ENCODE results near the gene HNRNPC.
"Not testable (repeated sequence)": the region's sequence is repeated elsewhere in the genome, so short reads cannot be mapped to it uniquely, and the experiment has no call there.

The HNRNPC gene

GRCh38 chr14:21269252-21270046 lies at the start of gene HNRNPC:
TSS of gene HNRNPC (minus strand) at chr14:21269442. CDS start at chr14:21234193, 35,249 bp downstream.
- no peaks in the 10 kb centered on the region for H3K9me3 Mint-ChIP-seq
- H3K27ac Mint-ChIP-seq: peak within 1 kb of the TSS; percentile 99
- H3K4me3 Mint-ChIP-seq: peak within 1 kb of the TSS; percentile 99
- no peaks in the 10 kb centered on the region for H3K27me3 Mint-ChIP-seq
- H3K36me3 Mint-ChIP-seq: peaks cover 40% of the 10 kb centered on the region
- H3K4me1 Mint-ChIP-seq: peaks cover 39% of the 10 kb centered on the region
- peak; percentile 98 for ATAC-seq

- Mint-ChIP-seq H3K36me3 (no peaks in the 10 kb centered on the region), H3K27me3 (peaks cover 9% of the 10 kb centered on the region), H3K4me3 (no peak overlapping the region), H3K9me3 (no peaks in the 10 kb centered on the region), H3K4me1 (peaks cover 32% of the 10 kb centered on the region), H3K27ac (peak overlapping the region; percentile 68)
- ATAC-seq: peak; percentile 93
Observed at GRCh38 chr14:21317398-21317797, 48.2 kb upstream of the HNRNPC start.

DNA sequence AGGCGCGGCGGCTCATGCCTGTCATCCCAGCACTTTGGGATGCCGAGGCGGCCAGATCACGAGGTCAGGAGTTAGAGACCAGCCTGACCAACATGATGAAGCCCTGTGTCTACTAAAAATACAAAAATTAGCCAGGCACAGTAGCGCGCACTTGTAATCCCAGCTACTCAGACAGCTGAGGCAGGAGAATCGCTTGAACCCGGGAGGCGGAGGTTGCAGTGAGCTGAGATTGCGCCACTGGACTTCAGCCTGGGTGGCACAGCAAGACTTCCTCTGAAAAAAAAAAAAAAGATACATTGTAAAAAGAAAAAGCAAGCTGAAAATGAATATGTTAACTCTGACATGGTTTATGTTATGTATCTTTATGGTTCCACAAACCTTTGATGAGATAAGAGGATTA lies 44.3 kb upstream of the HNRNPC start:
- no peak for ATAC-seq
- H3K9me3 Mint-ChIP-seq: no peaks in the 10 kb centered on the region
- H3K36me3 Mint-ChIP-seq: no peaks in the 10 kb centered on the region
- no peak overlapping the region for H3K4me3 Mint-ChIP-seq
- peaks cover 31% of the 10 kb centered on the region for H3K4me1 Mint-ChIP-seq
- H3K27ac Mint-ChIP-seq: no peak overlapping the region
- H3K27me3 Mint-ChIP-seq: peaks cover 9% of the 10 kb centered on the region

DNA sequence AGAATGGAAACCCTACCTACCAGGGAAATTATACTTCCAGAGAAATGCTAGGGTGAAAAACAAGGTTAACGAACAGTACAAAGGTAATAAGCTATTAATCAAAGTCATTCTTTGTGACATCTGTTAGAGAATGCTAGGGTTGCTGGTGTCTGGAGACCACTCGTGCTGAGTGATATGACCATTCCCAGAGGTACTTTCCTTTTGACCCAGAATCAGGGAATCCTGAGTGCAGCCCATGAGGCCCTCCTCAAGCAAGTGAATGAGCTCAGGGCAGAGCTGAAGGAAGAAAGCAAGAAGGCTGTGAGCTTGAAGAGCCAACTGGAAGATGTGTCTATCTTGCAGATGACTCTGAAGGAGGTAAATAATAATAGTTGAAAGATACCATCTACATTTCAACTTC lies 42.4 kb upstream of the HNRNPC start:
- Mint-ChIP-seq H3K27me3 (peaks cover 9% of the 10 kb centered on the region), H3K9me3 (no peaks in the 10 kb centered on the region), H3K27ac (no peak overlapping the region), H3K4me1 (peaks cover 35% of the 10 kb centered on the region), H3K36me3 (no peaks in the 10 kb centered on the region), H3K4me3 (no peak overlapping the region)
- ATAC-seq: no peak

DNA sequence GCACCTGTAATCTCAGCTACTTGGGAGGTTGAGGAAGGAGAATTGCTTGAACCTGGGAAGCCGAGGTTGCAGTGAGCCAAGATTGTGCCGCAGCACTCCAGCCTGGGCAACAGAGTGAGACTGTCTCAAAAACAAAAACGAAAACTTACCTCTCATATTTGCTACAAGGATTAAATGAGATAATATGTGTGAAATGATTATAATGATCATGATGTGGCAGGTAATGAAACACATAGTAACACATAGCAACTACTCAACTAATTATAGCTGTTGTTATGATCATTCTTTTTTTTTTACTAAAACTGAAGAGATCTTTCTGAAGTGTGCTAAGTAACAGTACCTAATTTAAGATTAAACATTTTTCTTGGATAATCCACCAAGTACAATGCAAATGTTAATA lies 40.7 kb upstream of the HNRNPC start:
- Mint-ChIP-seq H3K9me3 (no peaks in the 10 kb centered on the region), H3K27ac (no peak overlapping the region), H3K4me1 (peaks cover 35% of the 10 kb centered on the region), H3K36me3 (no peaks in the 10 kb centered on the region), H3K4me3 (no peak overlapping the region), H3K27me3 (peaks cover 9% of the 10 kb centered on the region)
- no peak for ATAC-seq

GRCh38 chr14:21309238-21309636 lies 40.0 kb upstream of the HNRNPC start:
- no peak for ATAC-seq
- peaks cover 35% of the 10 kb centered on the region for H3K4me1 Mint-ChIP-seq
- H3K36me3 Mint-ChIP-seq: no peaks in the 10 kb centered on the region
- H3K27me3 Mint-ChIP-seq: peaks cover 9% of the 10 kb centered on the region
- H3K9me3 Mint-ChIP-seq: no peaks in the 10 kb centered on the region
- peak overlapping the region; percentile 83 for H3K4me3 Mint-ChIP-seq
- H3K27ac Mint-ChIP-seq: peak overlapping the region; percentile 86

DNA sequence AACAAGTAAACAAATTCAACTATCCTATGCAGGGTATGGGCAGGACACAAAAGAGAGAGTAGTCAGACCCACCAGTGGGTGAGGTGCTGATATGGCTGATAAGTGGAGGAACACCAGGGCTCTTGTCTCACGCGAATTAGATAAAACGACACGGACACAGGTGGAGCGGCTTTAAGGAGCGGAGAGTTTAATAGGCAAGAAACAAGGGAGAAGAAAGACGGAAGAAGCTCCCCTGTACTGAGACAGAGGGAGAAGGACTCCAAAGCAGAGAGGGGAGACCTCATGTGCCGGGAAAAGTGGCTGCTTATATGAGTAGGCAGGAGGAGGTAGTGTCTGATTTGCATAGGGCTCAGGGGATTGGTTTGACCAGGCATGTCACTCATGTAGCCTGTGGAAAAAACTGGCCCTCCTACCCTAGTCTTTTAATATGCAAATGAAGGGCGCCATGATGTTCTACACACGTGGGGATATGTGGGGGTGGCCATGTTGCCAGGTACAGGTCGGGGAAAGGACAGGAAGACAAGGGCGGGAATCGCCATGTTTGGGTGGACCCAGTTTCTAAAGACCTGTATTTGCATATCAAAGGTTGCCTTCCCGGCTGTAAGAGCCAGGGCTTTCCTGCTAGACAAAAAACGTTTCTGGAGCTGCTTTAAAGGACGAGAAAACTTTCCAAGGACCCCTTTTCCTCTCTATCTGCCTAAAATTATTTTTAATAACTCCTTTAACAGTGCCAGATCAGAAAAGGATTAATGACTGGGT lies 39.4 kb upstream of the HNRNPC start:
- peak; percentile 94 for ATAC-seq
- no peaks in the 10 kb centered on the region for H3K36me3 Mint-ChIP-seq

GRCh38 chr14:21308132-21308478 lies 38.9 kb upstream of the HNRNPC start:
- peaks cover 4% of the 10 kb centered on the region for H3K27me3 Mint-ChIP-seq
- no peaks in the 10 kb centered on the region for H3K36me3 Mint-ChIP-seq
- H3K4me1 Mint-ChIP-seq: peaks cover 33% of the 10 kb centered on the region
- H3K27ac Mint-ChIP-seq: peak overlapping the region; percentile 86
- peak overlapping the region; percentile 83 for H3K4me3 Mint-ChIP-seq
- ATAC-seq: no peak
- no peaks in the 10 kb centered on the region for H3K9me3 Mint-ChIP-seq

More for the DNA sequence above, 39.4 kb upstream of the HNRNPC start:
- Mint-ChIP-seq H3K4me1 (peaks cover 35% of the 10 kb centered on the region), H3K4me3 (peak overlapping the region; percentile 83), H3K27me3 (peaks cover 9% of the 10 kb centered on the region), H3K27ac (peak overlapping the region; percentile 86), H3K9me3 (no peaks in the 10 kb centered on the region)

- Mint-ChIP-seq H3K27me3 (no peaks in the 10 kb centered on the region), H3K4me1 (peaks cover 29% of the 10 kb centered on the region), H3K27ac (peak overlapping the region; percentile 86), H3K4me3 (peak overlapping the region; percentile 83), H3K36me3 (no peaks in the 10 kb centered on the region), H3K9me3 (no peaks in the 10 kb centered on the region)
- ATAC-seq: no peak
Observed at GRCh38 chr14:21307637-21308036, 38.4 kb upstream of the HNRNPC start.

GRCh38 chr14:21302836-21303140 lies 33.5 kb upstream of the HNRNPC start:
- H3K4me1 Mint-ChIP-seq: peaks cover 25% of the 10 kb centered on the region
- H3K27me3 Mint-ChIP-seq, H3K36me3 Mint-ChIP-seq, ATAC-seq, H3K9me3 Mint-ChIP-seq, H3K4me3 Mint-ChIP-seq, H3K27ac Mint-ChIP-seq: not testable (repeated sequence)

GRCh38 chr14:21302013-21302835 lies 33.0 kb upstream of the HNRNPC start:
- ATAC-seq: peak; percentile 68
- Mint-ChIP-seq H3K27me3 (peaks cover 8% of the 10 kb centered on the region), H3K4me3 (peak overlapping the region; percentile 39), H3K4me1 (peaks cover 19% of the 10 kb centered on the region), H3K36me3 (no peaks in the 10 kb centered on the region), H3K27ac (peak overlapping the region; percentile 12), H3K9me3 (no peaks in the 10 kb centered on the region)

- Mint-ChIP-seq H3K4me3 (peak overlapping the region; percentile 67), H3K36me3 (no peaks in the 10 kb centered on the region), H3K27me3 (peaks cover 8% of the 10 kb centered on the region), H3K27ac (peak overlapping the region; percentile 63), H3K4me1 (peaks cover 16% of the 10 kb centered on the region), H3K9me3 (no peaks in the 10 kb centered on the region)
- peak; percentile 61 for ATAC-seq
Observed at GRCh38 chr14:21300892-21301291, 31.6 kb upstream of the HNRNPC start.

- no peak for ATAC-seq
- Mint-ChIP-seq H3K4me1 (peaks cover 16% of the 10 kb centered on the region), H3K27ac (no peak overlapping the region), H3K4me3 (no peak overlapping the region), H3K36me3 (no peaks in the 10 kb centered on the region), H3K9me3 (no peaks in the 10 kb centered on the region), H3K27me3 (peaks cover 8% of the 10 kb centered on the region)
Observed at GRCh38 chr14:21299562-21300130, 30.4 kb upstream of the HNRNPC start.

- Mint-ChIP-seq H3K4me1 (peaks cover 16% of the 10 kb centered on the region), H3K9me3 (no peaks in the 10 kb centered on the region), H3K36me3 (no peaks in the 10 kb centered on the region), H3K27me3 (peaks cover 8% of the 10 kb centered on the region), H3K27ac (no peak overlapping the region), H3K4me3 (no peak overlapping the region)
- ATAC-seq: no peak
Observed at GRCh38 chr14:21298358-21298757, 29.1 kb upstream of the HNRNPC start.

- not testable (repeated sequence) for H3K27ac Mint-ChIP-seq, H3K27me3 Mint-ChIP-seq, ATAC-seq, H3K36me3 Mint-ChIP-seq, H3K4me1 Mint-ChIP-seq, H3K9me3 Mint-ChIP-seq, H3K4me3 Mint-ChIP-seq
Observed at GRCh38 chr14:21294026-21294425, 24.8 kb upstream of the HNRNPC start.

Measured in stimulated activated memory B cell treated with anti-CD40 and anti-IgM and Interleukin-4, amounts not matched to agents 10 μg/mL and 1 μg/mL and 100 μg/mL, for 72 hours (primary cell).